Measurements from ENCODE around the gene MYO10.

DNA sequence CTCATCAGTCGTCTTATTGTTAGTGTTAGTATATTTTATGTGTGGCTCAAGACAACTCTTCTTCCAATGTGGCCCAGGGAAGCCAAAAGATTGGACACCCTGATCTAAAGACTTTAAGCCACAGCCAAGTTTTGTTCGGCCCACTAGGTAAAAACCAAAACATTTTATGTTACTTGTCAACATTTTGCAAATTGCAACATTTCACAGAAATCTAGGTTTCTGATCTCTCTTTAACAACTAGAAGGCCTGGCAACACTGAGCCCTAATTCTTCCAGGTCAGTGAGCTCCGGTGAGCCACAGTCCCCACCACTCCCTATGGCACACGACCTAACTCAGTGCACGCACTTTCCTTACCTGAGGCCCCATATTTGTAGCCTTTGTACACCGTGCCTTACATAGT is 24.0 kb downstream of the MYO10 start:
- TF ChIP-seq, protein P1, sequence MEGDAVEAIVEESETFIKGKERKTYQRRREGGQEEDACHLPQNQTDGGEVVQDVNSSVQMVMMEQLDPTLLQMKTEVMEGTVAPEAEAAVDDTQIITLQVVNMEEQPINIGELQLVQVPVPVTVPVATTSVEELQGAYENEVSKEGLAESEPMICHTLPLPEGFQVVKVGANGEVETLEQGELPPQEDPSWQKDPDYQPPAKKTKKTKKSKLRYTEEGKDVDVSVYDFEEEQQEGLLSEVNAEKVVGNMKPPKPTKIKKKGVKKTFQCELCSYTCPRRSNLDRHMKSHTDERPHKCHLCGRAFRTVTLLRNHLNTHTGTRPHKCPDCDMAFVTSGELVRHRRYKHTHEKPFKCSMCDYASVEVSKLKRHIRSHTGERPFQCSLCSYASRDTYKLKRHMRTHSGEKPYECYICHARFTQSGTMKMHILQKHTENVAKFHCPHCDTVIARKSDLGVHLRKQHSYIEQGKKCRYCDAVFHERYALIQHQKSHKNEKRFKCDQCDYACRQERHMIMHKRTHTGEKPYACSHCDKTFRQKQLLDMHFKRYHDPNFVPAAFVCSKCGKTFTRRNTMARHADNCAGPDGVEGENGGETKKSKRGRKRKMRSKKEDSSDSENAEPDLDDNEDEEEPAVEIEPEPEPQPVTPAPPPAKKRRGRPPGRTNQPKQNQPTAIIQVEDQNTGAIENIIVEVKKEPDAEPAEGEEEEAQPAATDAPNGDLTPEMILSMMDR (conservative IDR thresholded peaks at IDR 0.05; ENCODE audit: low read depth, low read length) = no peak
- TF ChIP-seq EZH2 (IDR thresholded peaks at IDR 0.05; ENCODE audit: borderline replicate concordance, low read depth, low read length, poor library complexity, severe bottlenecking) = no peak

Data from A673 (cell line).